HG02852 (cell line): ENCODE results near the gene TSPEAR.
"Not testable (repeated sequence)": the region's sequence is repeated elsewhere in the genome, so short reads cannot be mapped to it uniquely, and the experiment has no call there.

Experiments used
- ATAC-seq: cut with Tn5 transposase; IDR thresholded peaks from one replicate; pipeline ENCODE4 v1.9.1; 2021; ENCODE audit warnings: mild to moderate bottlenecking, moderate library complexity; ENCODE audit not compliant: unreplicated experiment

Gene TSPEAR

DNA sequence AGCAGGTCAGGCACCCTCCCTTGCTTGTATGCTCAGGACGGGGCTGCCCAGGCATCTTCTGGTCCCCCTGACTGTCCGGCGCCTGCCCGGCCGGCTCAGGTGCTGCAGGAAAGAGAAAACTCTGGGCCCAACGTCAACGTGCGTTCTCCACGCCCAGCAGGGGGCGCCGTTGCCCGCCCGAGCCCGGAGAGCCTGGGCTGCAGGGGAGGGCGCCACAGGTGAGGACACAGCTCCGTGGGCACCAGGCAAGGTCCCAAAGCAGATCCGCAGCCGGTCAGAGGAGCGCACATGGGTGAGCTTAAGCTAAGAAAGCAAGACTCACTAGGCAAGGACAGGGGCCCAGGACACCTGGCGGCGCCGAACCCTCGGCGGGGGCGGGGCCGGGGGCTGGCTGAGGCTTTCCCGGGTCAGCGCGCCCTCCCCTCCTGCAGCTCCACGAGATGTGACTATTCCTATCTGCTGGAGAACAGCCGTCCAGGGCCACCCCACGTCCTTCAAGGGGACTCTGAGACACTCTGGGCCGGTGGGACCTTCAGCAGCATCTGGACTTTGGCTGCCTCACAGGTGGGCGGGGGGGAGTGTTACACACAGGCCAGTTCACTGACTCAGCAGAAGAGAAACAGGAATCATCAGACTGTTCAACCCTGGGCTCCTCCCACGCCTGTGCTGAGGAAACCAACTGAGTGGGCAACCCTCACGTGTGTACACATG lies 200.7 kb downstream of the TSPEAR start:
- no peak for ATAC-seq

DNA sequence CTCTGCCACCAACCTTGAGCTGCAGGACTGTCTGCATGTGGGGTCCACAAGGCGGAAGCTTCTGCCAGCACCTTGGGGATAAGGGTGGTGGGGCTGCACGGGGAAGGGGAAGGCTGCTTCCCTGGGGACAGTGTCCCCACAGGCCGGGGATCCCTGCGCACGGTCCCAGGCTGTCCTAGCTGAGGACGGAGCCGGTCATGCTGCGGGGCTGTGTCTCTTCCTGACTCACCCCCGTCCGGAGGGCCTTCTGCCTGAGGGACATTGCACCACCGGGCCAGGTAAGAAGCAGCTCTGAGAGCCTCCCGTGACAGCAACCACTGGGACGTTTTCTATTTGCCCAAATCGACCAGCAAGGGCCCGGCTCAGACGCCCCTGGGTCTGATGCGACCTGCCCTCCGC lies 201.3 kb downstream of the TSPEAR start:
- ATAC-seq = no peak

DNA sequence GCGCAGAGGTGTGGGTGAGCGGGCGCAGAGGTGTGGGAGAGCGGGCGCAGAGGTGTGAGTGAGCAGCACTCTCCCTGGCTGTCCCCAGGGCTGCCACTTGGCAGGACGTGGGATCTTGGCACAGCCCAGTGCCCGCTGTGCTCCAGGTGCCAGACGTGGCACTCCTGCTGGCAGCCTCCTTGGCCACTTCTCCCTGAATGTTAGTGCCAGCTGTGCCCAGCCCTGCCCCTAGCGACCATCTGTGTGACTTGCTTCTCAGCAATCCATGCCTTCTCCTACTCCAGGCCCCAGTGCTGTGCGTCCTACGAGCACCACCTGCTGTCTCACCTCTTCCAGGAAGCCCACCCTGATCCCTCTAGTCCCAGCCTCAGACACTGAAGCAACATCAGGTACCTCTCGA lies 201.8 kb downstream of the TSPEAR start:
- ATAC-seq = no peak

DNA sequence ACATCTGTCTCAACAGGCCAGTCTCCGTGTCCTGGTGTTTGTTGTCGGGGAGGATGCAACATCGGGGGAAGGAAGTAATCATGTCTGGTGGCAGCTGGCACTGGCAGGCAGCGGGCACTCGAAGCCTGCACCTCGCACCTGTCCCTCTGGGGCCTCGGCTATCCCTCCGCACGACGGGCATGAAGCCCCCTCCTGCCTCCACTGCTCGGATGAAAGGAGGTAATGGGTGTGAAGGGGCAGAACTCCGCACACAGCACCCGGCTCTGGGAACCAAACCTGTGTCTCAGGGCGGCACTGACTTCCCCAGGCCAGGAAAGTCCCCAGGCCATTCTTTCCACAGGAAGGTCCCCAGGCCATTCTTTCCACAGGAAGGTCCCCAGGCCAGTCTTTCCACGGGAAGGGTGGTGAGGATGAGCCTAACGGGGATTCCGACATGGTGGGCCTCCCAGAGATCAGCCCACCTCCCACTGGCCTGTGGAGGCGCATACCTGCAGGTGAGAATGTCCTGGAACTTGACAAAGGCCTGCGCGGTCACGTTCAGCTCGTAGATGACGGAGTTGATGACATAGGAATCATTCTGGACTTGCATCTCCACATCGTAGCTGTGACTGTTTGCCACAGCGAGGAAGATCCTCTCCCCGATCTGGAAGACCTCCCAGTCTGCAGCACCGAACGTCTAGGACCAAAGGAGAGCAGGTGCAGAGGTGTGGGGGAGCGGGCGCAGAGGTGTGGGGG lies 202.5 kb downstream of the TSPEAR start:
- ATAC-seq = no peak

DNA sequence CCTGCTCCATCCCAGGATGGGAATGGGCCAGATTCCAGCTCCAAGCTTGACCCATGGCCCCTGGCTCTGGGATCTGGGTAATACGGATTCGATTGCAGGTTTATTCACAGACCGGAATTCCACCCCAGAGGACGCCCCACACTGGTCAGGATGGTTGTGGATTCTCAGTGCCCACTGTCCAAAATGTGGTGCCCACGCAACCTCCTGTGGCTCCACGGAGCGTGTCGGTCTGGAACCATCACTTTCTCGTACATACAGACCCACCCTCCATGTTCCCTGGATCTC lies 203.0 kb downstream of the TSPEAR start:
- ATAC-seq = no peak

DNA sequence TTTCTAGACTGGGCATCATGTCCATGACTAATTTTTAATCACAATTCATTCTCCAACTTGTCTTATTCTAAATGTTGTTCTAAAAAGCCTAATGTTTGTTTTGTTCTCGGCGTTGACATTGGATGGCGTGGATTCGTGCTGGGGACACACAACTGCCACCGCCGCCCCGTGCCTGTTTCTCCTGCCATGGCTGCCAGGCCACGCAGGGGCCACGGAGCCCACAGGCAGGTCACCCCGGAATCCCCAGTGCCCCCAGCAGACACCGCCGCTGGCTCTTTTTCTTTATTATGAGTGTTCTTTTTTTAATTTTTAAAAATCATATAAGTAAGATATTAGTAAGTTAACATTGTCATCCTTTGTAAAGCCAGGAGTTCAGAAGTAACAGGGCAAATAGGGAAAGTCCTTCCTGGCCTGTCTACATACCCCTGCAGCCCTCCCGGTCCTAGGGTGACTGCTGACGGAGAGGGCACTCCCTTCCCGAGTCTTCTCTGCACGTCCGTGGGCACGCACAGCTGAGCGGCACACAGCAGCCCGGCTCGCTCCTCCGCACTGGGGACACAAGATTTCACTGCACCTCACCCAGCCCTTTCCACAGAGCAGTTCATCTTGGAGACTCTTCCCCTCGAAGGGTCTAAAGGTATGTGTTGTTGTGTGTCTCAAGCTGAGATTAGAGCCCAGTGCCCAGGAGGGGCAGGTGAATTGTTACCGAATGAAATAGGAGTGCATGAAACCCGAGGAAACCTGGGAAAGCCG lies 203.5 kb downstream of the TSPEAR start:
- ATAC-seq = no peak

DNA sequence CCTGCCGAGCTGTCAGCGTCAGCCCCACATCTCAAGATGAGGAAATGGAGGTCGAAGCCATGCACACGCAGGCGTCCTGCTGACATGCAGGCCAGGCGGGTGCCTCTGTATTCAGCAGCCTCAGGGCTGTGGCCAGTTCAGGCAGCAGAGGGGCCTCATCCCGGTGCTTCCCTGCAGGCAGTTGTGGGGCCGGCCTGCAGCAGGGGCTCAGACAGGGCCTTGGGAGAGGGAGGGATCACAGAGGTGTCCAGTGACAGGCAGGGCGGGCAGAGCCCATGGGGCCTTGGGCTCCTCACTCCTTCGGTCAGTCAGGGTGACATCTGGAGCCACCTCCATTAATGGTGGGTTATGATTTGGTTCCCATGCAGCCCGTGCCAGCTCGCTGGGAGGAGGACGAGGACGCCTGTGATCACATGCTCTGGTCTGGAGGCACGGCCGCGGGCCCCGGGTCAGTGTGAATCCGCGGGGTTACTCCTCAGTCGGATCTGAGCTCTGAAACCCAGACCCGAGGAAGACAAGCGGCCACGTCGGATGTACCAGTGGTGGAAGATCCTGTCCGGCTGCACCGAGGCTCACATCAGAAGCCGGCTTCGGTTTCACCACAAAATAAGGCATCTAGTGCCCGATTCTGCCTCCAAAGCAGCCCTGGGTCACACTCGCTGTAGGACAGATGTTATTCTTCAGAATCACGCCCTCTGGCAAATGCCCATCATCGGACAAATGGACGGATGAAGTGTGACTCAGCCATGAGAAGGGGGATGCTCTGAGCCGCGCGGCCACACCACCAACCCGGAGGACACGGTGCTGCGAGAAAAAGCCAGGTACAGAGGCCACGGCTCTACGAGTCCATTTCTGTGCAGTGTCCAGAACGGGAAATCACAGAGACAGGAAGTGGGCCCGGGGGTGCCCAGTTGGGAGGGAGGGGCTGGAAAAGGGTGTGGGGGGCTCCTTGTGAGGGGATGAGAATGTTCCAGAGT lies 204.8 kb downstream of the TSPEAR start:
- ATAC-seq = no peak

- no peak for ATAC-seq
These were observed 205.6 kb downstream of the TSPEAR start for GRCh38 chr21:44505673-44506278.

DNA sequence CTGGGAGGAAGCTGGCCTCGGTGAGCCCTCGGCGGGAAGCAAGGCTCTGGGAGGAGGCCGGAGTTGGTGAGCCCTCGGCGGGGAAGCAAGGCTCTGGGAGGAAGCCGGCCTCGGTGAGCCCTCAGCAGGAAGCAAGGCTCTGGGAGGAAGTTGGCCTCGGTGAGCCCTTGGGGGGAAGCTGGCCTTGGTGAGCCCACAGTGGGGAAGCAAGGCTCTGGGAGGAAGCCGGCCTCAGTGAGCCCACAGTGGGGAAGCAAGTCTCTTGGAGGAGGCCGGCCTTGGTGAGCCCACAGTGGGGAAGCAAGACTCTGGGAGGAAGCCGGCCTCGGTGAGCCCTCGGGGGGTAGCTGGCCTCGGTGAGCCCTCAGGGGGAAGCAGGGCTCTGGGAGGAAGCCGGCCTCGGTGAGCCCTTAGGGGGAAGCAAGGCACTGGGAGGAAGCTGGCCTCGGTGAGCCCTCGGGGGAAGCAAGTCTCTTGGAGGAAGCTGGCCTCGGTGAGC lies 207.4 kb downstream of the TSPEAR start:
- ATAC-seq = no peak

DNA sequence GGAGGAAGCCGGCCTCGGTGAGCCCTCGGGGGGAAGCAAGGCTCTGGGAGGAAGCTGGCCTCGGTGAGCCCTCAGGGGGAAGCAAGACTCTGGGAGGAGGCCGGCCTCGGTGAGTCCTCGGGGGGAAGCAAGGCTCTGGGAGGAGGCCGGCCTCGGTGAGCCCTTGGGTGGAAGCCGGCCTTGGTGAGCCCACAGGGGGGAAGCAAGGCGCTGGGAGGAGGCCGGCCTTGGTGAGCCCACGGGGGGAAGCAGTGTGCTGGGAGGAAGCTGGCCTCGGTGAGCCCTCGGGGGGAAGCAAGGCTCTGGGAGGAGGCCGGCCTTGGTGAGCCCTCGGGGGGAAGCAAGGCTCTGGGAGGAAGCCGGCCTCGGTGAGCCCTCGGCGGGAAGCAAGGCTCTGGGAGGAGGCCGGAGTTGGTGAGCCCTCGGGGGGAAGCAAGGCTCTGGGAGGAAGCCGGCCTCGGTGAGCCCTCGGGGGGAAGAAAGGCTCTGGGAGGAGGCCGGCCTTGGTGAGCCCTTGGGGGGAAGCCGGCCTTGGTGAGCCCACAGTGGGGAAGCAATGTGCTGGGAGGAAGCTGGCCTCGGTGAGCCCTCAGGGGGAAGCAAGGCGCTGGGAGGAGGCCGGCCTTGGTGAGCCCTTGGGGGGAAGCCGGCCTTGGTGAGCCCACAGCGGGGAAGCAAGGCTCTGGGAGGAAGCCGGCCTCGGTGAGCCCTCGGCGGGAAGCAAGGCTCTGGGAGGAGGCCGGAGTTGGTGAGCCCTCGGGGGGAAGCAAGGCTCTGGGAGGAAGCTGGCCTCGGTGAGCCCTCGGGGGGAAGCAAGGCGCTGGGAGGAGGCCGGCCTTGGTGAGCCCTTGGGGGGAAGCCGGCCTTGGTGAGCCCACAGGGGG lies 208.1 kb downstream of the TSPEAR start:
- not testable (repeated sequence) for ATAC-seq

- no peak for ATAC-seq
These were observed 209.0 kb downstream of the TSPEAR start for GRCh38 chr21:44502171-44502958.

DNA sequence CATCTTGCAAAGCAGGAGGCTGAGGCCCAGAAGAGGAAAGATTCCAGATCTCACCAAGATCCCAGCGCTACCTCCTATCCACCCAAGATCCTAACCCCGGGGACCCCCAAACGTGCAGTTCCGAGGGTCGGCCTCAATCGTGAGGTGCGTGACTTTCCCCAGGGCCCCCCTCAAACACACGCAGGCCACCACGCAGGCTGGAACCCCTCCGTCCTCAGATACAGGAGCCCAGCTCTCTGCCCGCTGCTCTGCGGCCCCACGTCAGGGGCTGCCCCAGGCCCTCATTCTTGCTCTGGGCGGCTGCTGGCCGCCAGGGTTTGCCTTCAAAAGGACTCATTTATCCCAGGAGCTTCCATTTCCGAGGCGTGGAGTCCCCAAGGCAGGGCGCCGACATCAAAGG lies 211.3 kb downstream of the TSPEAR start:
- ATAC-seq = no peak

GRCh38 chr21:44499631-44500030 lies 211.7 kb downstream of the TSPEAR start:
- no peak for ATAC-seq

- ATAC-seq = no peak
These were observed 212.2 kb downstream of the TSPEAR start for GRCh38 chr21:44499211-44499560.

DNA sequence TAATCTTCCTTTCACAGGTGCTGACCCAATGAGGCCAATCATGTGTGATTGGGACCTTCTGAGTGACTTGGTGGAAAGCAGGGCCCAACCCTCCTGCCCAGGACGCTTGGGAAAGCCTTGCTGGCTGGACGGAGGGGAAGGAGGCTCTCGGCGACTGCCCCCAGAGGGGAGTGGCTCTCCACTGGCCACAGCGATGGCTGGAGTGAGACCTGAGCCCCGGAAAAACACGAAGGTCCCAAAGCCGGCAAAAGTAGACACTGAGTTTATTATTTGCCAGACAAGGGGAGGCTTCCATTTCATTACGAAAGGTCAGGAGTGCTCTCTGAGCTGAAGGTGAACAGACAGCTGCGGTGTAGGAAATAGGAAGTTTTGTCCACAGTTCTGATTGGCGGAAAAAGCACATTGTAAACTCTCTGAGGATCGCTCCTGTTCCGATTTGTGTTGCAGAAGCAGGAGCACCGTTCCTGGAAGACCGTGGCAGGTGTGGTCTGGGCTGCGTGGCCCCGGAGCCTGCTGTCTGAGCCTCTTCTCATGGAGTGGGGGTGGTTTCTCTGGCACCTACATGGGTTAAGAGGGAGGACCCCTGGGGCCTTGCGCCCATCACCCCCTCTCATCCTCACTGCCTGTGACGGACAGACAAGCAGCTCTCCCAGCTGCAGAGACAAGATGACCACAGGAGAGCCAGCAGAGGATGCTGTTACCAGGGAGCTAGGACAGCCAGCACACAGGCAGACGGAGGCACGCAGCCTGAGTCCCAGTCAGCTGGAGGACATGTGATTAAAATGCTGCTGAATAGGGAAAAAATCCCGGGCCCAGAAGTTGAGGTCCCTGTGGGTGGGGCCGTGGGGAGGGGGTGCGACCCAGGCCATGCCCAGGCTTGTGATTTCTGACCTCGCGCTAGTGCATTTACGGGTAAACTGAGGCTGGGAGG lies 212.8 kb downstream of the TSPEAR start:
- ATAC-seq = no peak

DNA sequence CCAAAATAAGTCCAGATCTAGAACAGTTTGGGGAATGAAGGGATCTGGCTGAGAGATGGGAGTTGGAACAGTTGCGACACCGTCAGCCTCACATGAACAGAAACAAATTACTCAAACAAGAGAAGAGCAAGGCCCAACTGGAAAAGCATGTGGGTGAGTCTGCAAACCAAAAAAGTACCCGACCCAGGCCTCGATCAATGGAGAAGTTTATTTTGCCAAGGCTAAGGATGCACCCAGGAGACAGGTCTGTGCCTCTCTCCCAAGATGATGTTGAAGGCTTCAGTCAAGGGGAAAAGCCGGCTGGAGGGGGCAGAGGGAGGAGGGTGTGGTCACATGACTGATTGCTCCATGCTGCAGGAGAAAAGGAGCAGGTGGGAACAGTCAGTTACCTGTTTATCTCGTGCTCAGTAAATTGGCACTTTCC lies 213.7 kb downstream of the TSPEAR start:
- ATAC-seq = no peak
